PC-9 (cell line): ENCODE results near the gene RNASET2. TPM values are rescaled to one million over a fixed set of nuclear protein-coding genes. Genes with fewer than 3 reads are reported as not detected.

Experiments
- BruUV-seq: library from RNA; stranded (reverse); fragments of 400-500 nt; replicated peaks from 2 replicates; lab custom pipeline; 2021; lab: Mats Ljungman, UMichigan
- CTCF ChIA-PET: fragments of 300-600 bp; sonication (Branson Sonifier 250); formaldehyde crosslinking; loops from one replicate; lab custom pipeline; 2022; ENCODE audit warnings: antibody characterized with exemption; lab: Charles Lee
- POLR2A ChIA-PET: fragments of 300-600 bp; sonication (Branson Sonifier 250); formaldehyde crosslinking; loops from one replicate; lab custom pipeline; 2022; ENCODE audit warnings: antibody characterized with exemption; ENCODE audit not compliant: unreplicated experiment; lab: Charles Lee
- DNase-seq, 2 experiments: peaks; one replicate each; pipeline versions ENCODE4 v3.0.0 to v3.0.0-alpha.2; 2015 to 2022; ENCODE audit warnings: mixed read lengths in 1 of 2
- H2AFZ ChIP-seq: fragments of 200-600 bp; sonication (generic); 2 replicates; pipeline ENCODE4 v1.8.1; 2017; ENCODE audit warnings: antibody characterized with exemption
- H3F3A ChIP-seq: fragments of 200-600 bp; sonication (generic); 2 replicates; pipeline ENCODE4 v1.8.1; 2017; ENCODE audit warnings: antibody characterized with exemption, mild to moderate bottlenecking, low read depth; ENCODE audit not compliant: insufficient read depth
- H3K27ac ChIP-seq: fragments of 200-600 bp; sonication (generic); 2 replicates; pipeline ENCODE4 v1.6.1; 2016; ENCODE audit warnings: mixed run types
- H3K27me3 ChIP-seq: fragments of 200-600 bp; sonication (generic); 2 replicates; pipeline ENCODE4 v1.6.1; 2016; ENCODE audit warnings: low read depth, mixed run types; ENCODE audit not compliant: insufficient read depth
- H3K36me3 ChIP-seq: fragments of 200-600 bp; sonication (generic); 2 replicates; pipeline ENCODE4 v1.6.1; 2016; ENCODE audit warnings: low read depth, mixed run types
- H3K4me1 ChIP-seq: fragments of 200-600 bp; sonication (generic); replicated peaks from 2 replicates; pipeline ENCODE4 v1.6.1; 2016; ENCODE audit warnings: mixed run types; ENCODE audit not compliant: insufficient read depth
- H3K4me2 ChIP-seq: fragments of 200-600 bp; sonication (generic); 2 replicates; pipeline ENCODE4 v1.6.1; 2017; ENCODE audit warnings: mixed run types
- H3K4me3 ChIP-seq: fragments of 200-600 bp; sonication (generic); 2 replicates; pipeline ENCODE4 v1.6.1; 2016; ENCODE audit warnings: mixed run types
- H3K79me2 ChIP-seq: fragments of 200-600 bp; sonication (generic); 2 replicates; pipeline ENCODE4 v1.6.1; 2017; ENCODE audit warnings: low read depth, mixed run types
- H3K9me2 ChIP-seq: fragments of 200-600 bp; sonication (generic); 2 replicates; pipeline ENCODE4 v1.8.1; 2017; ENCODE audit warnings: mild to moderate bottlenecking; ENCODE audit not compliant: insufficient read depth
- H3K9me3 ChIP-seq: fragments of 200-600 bp; sonication (generic); 2 replicates; pipeline ENCODE4 v1.8.1; 2016; ENCODE audit warnings: low read depth; ENCODE audit not compliant: insufficient read depth
- H4K20me1 ChIP-seq: fragments of 200-600 bp; sonication (generic); 2 replicates; pipeline ENCODE4 v1.8.1; 2017; ENCODE audit not compliant: insufficient read depth
- EZH2 ChIP-seq: fragments of 200-600 bp; sonication (generic); IDR thresholded peaks from 2 replicates; pipeline ENCODE4 v1.8.0; 2017; ENCODE audit warnings: antibody characterized with exemption, low read depth
- intact Hi-C: fragments of 100-400 bp; cut with micrococcal nuclease; formaldehyde crosslinking; loops from one replicate; pipeline ENCODE4 v1.10.0; 2022; ENCODE audit not compliant: unreplicated experiment
- total RNA-seq: library from RNA; stranded (reverse); gene quantifications from 2 replicates; pipeline ENCODE4 v1.2.3, GENCODE V29; 2021
- TF ChIP-seq, protein P1 (sequence below): fragments of 200-600 bp; sonication (generic); conservative IDR thresholded peaks from 2 replicates; pipeline ENCODE4 v1.6.1; 2017; ENCODE audit warnings: mixed run types, antibody characterized with exemption, mild to moderate bottlenecking, moderate library complexity

RNASET2 gene
- total RNA-seq, 1 experiment from 2014 or later = 16.3 TPM

DNA sequence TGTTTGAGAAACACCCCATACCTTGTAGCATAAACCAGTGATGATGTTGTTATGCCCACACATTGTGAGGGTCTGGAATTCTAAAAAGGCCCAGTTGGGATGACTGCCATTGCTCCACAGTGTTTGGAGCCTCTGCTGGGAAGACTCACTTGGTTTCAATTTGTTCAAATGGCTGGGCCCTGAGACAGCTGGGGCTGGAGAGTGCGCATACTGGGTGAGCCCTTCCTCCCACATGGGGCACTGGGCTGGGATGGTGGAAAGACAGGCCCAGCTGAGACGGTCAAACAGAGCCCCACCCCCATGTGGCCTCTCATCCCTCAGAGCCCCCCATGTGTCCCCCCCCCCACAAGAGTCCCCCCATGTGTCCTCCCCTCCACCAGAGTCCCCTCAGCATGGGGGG is 20.3 kb upstream of the RNASET2 start:
- Histone ChIP-seq H3K9me3 (no peaks in the 10 kb centered on the region), H3K27me3 (no peaks in the 10 kb centered on the region), H3K27ac (no peak overlapping the region), H3K4me1 (no peaks in the 10 kb centered on the region), H2AFZ (no peak overlapping the region), H3K4me3 (no peak overlapping the region), H3K36me3 (no peaks in the 10 kb centered on the region), H4K20me1 (no peaks in the 10 kb centered on the region), H3F3A (no peaks in the 10 kb centered on the region), H3K4me2 (no peak overlapping the region), H3K9me2 (no peaks in the 10 kb centered on the region), H3K79me2 (no peaks in the 10 kb centered on the region)
- ChIA-PET CTCF (no interaction called here), POLR2A (no interaction called here)
- no TSS peak for BruUV-seq
- DNase-seq = no peak
- TF ChIP-seq, protein P1, sequence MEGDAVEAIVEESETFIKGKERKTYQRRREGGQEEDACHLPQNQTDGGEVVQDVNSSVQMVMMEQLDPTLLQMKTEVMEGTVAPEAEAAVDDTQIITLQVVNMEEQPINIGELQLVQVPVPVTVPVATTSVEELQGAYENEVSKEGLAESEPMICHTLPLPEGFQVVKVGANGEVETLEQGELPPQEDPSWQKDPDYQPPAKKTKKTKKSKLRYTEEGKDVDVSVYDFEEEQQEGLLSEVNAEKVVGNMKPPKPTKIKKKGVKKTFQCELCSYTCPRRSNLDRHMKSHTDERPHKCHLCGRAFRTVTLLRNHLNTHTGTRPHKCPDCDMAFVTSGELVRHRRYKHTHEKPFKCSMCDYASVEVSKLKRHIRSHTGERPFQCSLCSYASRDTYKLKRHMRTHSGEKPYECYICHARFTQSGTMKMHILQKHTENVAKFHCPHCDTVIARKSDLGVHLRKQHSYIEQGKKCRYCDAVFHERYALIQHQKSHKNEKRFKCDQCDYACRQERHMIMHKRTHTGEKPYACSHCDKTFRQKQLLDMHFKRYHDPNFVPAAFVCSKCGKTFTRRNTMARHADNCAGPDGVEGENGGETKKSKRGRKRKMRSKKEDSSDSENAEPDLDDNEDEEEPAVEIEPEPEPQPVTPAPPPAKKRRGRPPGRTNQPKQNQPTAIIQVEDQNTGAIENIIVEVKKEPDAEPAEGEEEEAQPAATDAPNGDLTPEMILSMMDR = no peak
- TF ChIP-seq EZH2 = no peak
- intact Hi-C loops = no loop called here

DNA sequence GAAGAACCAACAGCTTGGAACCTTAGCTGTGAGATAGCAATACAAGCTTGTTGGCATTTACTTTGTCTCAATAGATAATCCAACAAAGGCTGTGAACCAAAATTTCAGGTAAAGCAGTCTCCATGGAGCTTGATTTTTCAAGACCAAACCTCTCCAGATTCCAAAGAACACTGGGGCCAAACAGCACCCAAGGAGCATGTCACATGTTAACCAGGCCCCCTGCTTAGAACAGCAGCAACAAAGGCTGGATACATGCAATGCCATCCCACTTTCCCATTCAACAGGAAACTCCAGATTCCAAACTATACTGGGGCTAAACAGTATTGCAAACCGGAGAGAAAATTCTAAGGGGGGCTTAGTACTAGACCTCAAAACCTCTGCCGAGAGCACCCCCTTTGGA is 15.8 kb upstream of the RNASET2 start:
- CTCF ChIA-PET = no interaction called here
- H4K20me1 ChIP-seq = no peaks in the 10 kb centered on the region
- no peak for TF ChIP-seq EZH2
- H3K27me3 ChIP-seq = no peaks in the 10 kb centered on the region
- no peak overlapping the region for H3K4me2 ChIP-seq
- POLR2A ChIA-PET = no interaction called here
- H3K79me2 ChIP-seq = no peaks in the 10 kb centered on the region
- peaks cover under 1% of the 10 kb centered on the region; the same call in 1 of the 2 replicates for H3F3A ChIP-seq
- H3K4me3 ChIP-seq = no peak overlapping the region
- BruUV-seq = no TSS peak
- H3K27ac ChIP-seq = no peak overlapping the region
- no peak for DNase-seq
- no peak overlapping the region for H2AFZ ChIP-seq
- H3K4me1 ChIP-seq = no peaks in the 10 kb centered on the region
- H3K9me3 ChIP-seq = peaks cover 6% of the 10 kb centered on the region; the same call in 1 of the 2 replicates
- H3K36me3 ChIP-seq = no peaks in the 10 kb centered on the region
- intact Hi-C loops = no loop called here
- H3K9me2 ChIP-seq = no peaks in the 10 kb centered on the region

DNA sequence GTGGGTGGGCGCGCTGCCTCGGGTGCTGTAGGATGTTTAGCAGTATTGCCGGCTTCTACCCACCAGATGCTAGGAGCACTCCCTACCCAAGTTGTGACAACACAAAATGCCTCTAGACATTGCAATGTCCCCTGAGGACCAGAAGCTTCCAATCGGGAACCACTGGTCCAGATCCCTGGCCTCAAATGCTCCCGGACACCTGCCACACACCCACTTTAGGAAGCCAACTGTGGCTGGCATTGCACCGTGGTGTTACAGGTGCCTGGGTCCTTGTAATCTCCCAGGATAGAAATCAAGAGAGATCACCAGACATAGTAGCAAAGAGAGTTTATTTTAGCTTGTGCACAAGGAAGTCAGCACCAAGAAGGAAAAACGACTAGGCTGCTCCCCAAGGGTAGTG is 14.9 kb upstream of the RNASET2 start:
- no peaks in the 10 kb centered on the region for H3K4me1 ChIP-seq
- H3K36me3 ChIP-seq = no peaks in the 10 kb centered on the region
- no peaks in the 10 kb centered on the region for H4K20me1 ChIP-seq
- H3K9me3 ChIP-seq = peaks cover 14% of the 10 kb centered on the region
- H2AFZ ChIP-seq = no peak overlapping the region
- H3K9me2 ChIP-seq = no peaks in the 10 kb centered on the region
- peaks cover 4% of the 10 kb centered on the region; the same call in 1 of the 2 replicates for H3F3A ChIP-seq
- no peaks in the 10 kb centered on the region for H3K27me3 ChIP-seq
- intact Hi-C loops = no loop called here
- no peak for TF ChIP-seq EZH2
- TF ChIP-seq, protein P1 = no peak
- no peak overlapping the region for H3K4me3 ChIP-seq
- H3K27ac ChIP-seq = no peak overlapping the region
- POLR2A ChIA-PET = no interaction called here
- CTCF ChIA-PET = no interaction called here
- BruUV-seq = no TSS peak
- DNase-seq = no peak
- H3K79me2 ChIP-seq = no peaks in the 10 kb centered on the region
- no peak overlapping the region for H3K4me2 ChIP-seq

DNA sequence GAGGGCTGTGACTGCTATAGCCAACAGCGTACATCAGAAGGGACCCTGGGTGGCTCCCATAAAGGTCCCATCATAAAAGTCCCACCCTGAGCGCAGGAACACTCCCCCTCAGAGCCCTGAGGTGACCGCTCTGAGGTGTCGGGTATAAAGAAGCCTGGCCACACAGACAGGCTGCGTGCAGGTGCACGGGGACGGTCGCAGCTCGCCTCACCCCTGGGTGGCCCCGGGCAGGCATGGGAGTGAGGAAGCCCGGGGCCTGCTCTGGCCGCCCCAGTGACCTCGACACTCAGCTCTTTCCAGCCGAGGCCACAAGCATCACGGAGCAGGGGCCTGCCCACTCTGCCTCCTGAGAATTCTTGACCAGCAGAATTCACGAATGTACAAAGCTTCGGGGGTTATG is 14.4 kb upstream of the RNASET2 start:
- no peaks in the 10 kb centered on the region for H3K4me1 ChIP-seq
- no peak overlapping the region for H3K27ac ChIP-seq
- H3K36me3 ChIP-seq = no peaks in the 10 kb centered on the region
- no peaks in the 10 kb centered on the region for H3K27me3 ChIP-seq
- H3K9me2 ChIP-seq = no peaks in the 10 kb centered on the region
- H3K79me2 ChIP-seq = no peaks in the 10 kb centered on the region
- no peak overlapping the region for H3K4me2 ChIP-seq
- peaks cover 4% of the 10 kb centered on the region; the same call in 1 of the 2 replicates for H3F3A ChIP-seq
- intact Hi-C loops = no loop called here
- TF ChIP-seq, protein P1 = no peak
- no peak for TF ChIP-seq EZH2
- no TSS peak for BruUV-seq
- no peak for DNase-seq
- H3K4me3 ChIP-seq = no peak overlapping the region
- peaks cover 18% of the 10 kb centered on the region for H3K9me3 ChIP-seq
- CTCF ChIA-PET = no interaction called here
- POLR2A ChIA-PET = no interaction called here
- H4K20me1 ChIP-seq = no peaks in the 10 kb centered on the region
- H2AFZ ChIP-seq = no peak overlapping the region
